K562 treated with DMSO at 1 percent for 48 hours (cell line): Measurements from ENCODE around the gene PRDX3. TPM values are rescaled to one million over a fixed set of nuclear protein-coding genes. Genes with fewer than 3 reads are reported as not detected.

Source experiments
- total RNA-seq: library from RNA; unstranded; fragments of 300-600 nt; gene quantifications from 2 replicates; pipeline ENCODE4 v1.2.3, GENCODE V29; 2022; ENCODE audit warnings: low replicate concordance; ENCODE audit errors: extremely low read depth

The PRDX3 gene
- total RNA-seq: not detected in 2 replicates

GRCh38 chr10:119178372-119179119 is at the start of gene PRDX3:
Gene PRDX3 (minus strand): TSS chr10:119178812. CDS start chr10:119178790, 22 bp downstream.

DNA sequence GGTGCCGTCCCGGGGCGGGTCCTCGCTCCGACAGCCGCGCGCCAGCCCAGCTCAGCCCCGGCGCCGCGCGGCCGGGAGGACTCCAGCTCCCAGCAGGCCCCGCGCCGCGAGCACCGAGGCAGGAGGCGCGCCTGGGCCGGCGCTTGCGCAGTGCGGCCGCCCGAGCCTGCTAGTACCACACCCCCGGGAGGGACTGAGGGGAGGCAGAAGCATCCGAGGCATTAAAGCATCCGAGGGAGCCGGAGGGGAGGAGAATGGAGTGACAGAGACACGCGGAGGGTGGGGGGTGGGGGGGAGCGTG is 28.7 kb upstream of the PRDX3 start, which contains the start of gene GRK5:
GRK5 (plus strand) TSS at position 206 of the 301 bp plus-strand sequence. CDS start 347 bp downstream, outside the sequence.

DNA sequence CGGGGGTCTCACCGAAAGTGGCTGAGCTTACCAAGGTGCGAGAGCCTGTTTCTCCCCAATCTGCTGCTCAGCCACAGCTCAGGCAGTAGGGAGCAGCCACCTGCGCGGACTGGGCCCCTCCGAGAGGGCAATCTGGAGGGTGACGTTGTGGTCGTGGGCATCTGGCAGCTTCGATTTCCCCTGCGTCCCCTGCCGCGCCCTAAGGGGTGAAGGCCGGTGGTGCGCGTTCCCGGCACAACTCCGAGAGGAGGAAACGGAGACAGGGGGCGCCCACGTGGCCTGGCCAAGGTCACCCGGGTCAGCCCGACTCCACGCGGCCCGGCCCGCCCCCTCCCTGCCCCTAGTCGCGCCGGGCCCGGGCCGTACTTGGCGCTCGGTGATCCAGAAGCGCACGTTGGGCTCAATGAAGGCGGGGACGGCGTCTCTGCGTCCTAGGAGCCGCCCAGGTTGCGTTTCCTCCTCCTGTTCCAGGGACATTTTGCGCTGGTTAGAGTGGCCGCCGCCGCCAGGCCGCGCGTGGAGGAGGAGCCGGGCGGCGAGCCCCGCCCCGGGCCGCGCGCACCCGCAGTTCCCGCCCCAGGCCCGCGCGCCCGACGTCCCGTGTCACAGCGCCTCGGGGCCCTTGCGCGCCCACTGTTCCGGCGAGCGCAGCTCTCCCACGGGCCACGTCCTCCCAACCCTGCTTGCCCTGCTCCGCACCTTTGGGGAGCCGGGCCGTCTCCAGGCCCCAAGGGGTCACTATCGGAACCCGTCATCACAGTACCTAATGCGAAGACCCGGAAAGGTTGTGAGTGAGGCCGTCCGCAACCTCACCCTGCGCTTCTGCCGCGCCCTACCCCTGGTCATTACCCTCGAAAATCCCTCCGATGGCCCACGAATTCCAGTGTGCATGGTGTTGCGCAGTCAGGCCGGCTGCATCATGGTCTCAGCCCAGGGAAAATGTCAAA is 13.2 kb downstream of the PRDX3 start, which contains the start of gene SFXN4:
SFXN4 (minus strand) TSS at position 544 of the 947 bp plus-strand sequence; CDS start at position 477, 67 bp downstream.

Other genes starting within 250 kb of the PRDX3 start
- not detected in 2 replicates for gene NANOS1, start 149.1 kb downstream of the PRDX3 start, total RNA-seq
- 133 TPM in 1 of 2 replicates, not detected in the other for gene EIF3A, start 98.0 kb downstream of the PRDX3 start, total RNA-seq
- gene DENND10, start 74.7 kb downstream of the PRDX3 start, total RNA-seq: not detected in 2 replicates
- gene SFXN4, start 13.1 kb downstream of the PRDX3 start, total RNA-seq: not detected in 2 replicates
- not detected in 2 replicates for gene GRK5, start 28.8 kb upstream of the PRDX3 start, total RNA-seq